Activated CD8-positive, alpha-beta memory T cell treated with anti-CD3 and anti-CD28 coated beads, Interleukin-2, amount 10 ng/mL, durations not matched to agents 7 days and 5 days (primary cell): ENCODE measurements around the gene ZSWIM9. TPM values are rescaled to one million over a fixed set of nuclear protein-coding genes. Genes with fewer than 3 reads are reported as not detected.

Experiments
- ATAC-seq: fragments of 150-1000 bp; cut with Tn5 transposase; one replicate; pipeline ENCODE4 v1.10.0; 2021; ENCODE audit warnings: moderate library complexity
- CTCF ChIA-PET: fragments of 350-600 bp; sonication (Branson Sonifier 250); formaldehyde crosslinking; loops from one replicate; lab custom pipeline; 2021; ENCODE audit warnings: antibody characterized with exemption; lab: Charles Lee
- DNase-seq: peaks from one replicate; pipeline ENCODE4 v3.0.0-alpha.2; 2020
- H3K27ac Mint-ChIP-seq: one replicate; pipeline ENCODE4 v1.8.0; 2021; ENCODE audit warnings: mild to moderate bottlenecking, mixed read lengths
- H3K27me3 Mint-ChIP-seq: one replicate; pipeline ENCODE4 v1.8.0; 2021; ENCODE audit warnings: mixed read lengths
- H3K36me3 Mint-ChIP-seq: one replicate; pipeline ENCODE4 v1.8.0; 2021; ENCODE audit warnings: mild to moderate bottlenecking, mixed read lengths
- H3K4me1 Mint-ChIP-seq: one replicate; pipeline ENCODE4 v1.8.0; 2021; ENCODE audit warnings: mixed read lengths
- H3K4me3 Mint-ChIP-seq: one replicate; pipeline ENCODE4 v1.8.0; 2021; ENCODE audit warnings: mild to moderate bottlenecking, moderate library complexity, mixed read lengths
- H3K9me3 Mint-ChIP-seq: one replicate; pipeline ENCODE4 v1.8.0; 2022; ENCODE audit warnings: low read depth, mixed read lengths
- total RNA-seq, 2 experiments: library from RNA; stranded (reverse); gene quantifications; one replicate each; pipeline ENCODE4 v1.2.3, GENCODE V29; 2021

ZSWIM9 gene
- total RNA-seq, 2 experiments from 2014 or later, result 12.3 to 13.1 TPM

DNA sequence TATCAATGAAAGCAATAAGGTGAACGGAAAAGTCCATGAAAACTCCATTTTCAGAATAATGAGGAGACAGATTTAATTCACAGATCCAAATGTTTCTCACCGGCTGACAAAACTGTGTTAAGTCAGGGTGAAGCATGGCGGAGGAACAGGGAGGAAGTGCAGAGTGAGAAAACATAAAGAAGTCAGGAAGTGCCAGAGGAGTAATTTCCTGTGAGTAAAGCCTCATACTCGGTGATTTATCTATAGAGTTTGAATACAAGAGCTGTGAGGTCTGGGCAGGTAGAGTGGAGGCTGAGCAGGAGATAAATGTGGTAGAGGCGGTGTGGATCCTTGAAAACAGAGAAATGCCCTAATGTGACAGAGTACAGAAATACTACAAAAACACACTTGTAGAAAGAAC, 73.8 kb downstream of the ZSWIM9 start:
- H3K27me3 Mint-ChIP-seq, result no peaks in the 10 kb centered on the region
- ATAC-seq (peak; percentile 85), DNase-seq (peak; percentile 60)
- CTCF ChIA-PET, result interaction anchor here (0.6 to 2.8 kb wide), 3 partner anchors 11 to 47 kb away, joined by 3 to 13 read pairs (median 4); partner anchors contain the start of gene CARD8
- peaks cover 65% of the 10 kb centered on the region for H3K36me3 Mint-ChIP-seq
- no peaks in the 10 kb centered on the region for H3K9me3 Mint-ChIP-seq
- H3K4me1 Mint-ChIP-seq, result peaks cover 59% of the 10 kb centered on the region
- peak overlapping the region; percentile 68 for H3K4me3 Mint-ChIP-seq
- H3K27ac Mint-ChIP-seq, result peak overlapping the region; percentile 85

DNA sequence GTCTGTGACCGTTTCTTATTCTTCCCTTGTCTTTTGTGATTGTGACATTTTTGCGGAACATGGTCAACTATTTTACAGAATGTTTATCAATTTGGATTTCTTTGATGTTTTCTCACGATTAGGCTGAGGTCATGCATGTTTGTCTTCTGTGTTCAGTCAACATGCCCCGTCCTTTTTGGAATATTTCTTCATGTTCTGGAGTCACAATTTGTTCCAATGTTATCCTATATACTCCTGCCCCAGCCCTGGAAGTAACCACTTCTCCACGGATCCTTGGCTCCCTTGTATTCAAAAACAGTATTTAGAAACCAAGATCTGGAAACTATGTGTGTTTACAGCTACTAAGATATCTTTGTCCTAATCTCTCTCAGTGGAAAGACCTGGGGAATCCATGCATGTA, 75.6 kb downstream of the ZSWIM9 start:
- ATAC-seq, result no peak
- Mint-ChIP-seq H3K27me3 (no peaks in the 10 kb centered on the region), H3K4me1 (peaks cover 63% of the 10 kb centered on the region), H3K27ac (peak overlapping the region; percentile 38), H3K9me3 (no peaks in the 10 kb centered on the region), H3K36me3 (peaks cover 63% of the 10 kb centered on the region), H3K4me3 (peak overlapping the region; percentile 35)
- CTCF ChIA-PET, result interaction anchor here (1.2 to 2.8 kb wide), 3 partner anchors 11 to 87 kb away, joined by 3 to 13 read pairs (median 3); no protein-coding TSS in a partner anchor
- no peak for DNase-seq

DNA sequence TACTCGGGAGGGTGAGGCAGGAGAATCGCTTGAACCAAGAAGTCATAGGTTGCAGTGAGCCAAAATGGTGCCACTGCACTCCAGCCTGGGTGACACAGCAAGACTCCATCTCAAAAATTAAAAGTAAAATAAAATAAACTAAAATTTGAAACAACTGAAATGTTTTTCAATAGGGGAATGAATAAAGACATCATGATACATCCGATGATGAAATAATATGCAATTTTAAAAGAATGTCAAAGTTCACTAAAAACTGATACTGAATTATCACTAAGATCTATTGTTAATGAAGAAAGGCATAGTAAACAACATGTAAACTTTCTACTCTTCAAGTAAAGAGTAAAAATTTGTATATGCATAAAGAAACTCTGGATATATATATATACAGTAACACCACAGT, 76.7 kb downstream of the ZSWIM9 start:
- peaks cover 61% of the 10 kb centered on the region for H3K36me3 Mint-ChIP-seq
- no peaks in the 10 kb centered on the region for H3K9me3 Mint-ChIP-seq
- peak overlapping the region; percentile 35 for H3K4me3 Mint-ChIP-seq
- no peak for ATAC-seq
- DNase-seq, result no peak
- H3K27me3 Mint-ChIP-seq, result no peaks in the 10 kb centered on the region
- peak overlapping the region; percentile 64 for H3K27ac Mint-ChIP-seq
- CTCF ChIA-PET, result no interaction called here
- peaks cover 65% of the 10 kb centered on the region for H3K4me1 Mint-ChIP-seq

Other genes starting within 250 kb of the ZSWIM9 start
- not detected for gene BSPH1, start 178.5 kb upstream of the ZSWIM9 start, total RNA-seq
- gene ELSPBP1, start 176.0 kb upstream of the ZSWIM9 start, total RNA-seq, result not detected
- not detected for gene CABP5, start 126.6 kb upstream of the ZSWIM9 start, total RNA-seq
- gene PLA2G4C, start 59.9 kb upstream of the ZSWIM9 start, total RNA-seq, result 1 to 10 TPM in 1 of 2 experiments, under 1 TPM in 1; 0.82 to 2.1 TPM
- gene LIG1, start 336 bp upstream of the ZSWIM9 start, total RNA-seq, result 100 to 1,000 TPM; 157 to 221 TPM
- gene CARD8, start 85.2 kb downstream of the ZSWIM9 start, total RNA-seq, result 100 to 1,000 TPM; 182 to 219 TPM
- gene ZNF114, start 99.4 kb downstream of the ZSWIM9 start, total RNA-seq, result under 1 TPM; 0.26 to 0.68 TPM
- 100 to 1,000 TPM; 291 to 294 TPM for gene EMP3, start 154.9 kb downstream of the ZSWIM9 start, total RNA-seq
- gene TMEM143, start 193.3 kb downstream of the ZSWIM9 start, total RNA-seq, result 10 to 100 TPM; 16.7 to 22.3 TPM
- not detected for gene SYNGR4, start 193.7 kb downstream of the ZSWIM9 start, total RNA-seq
- 10 to 100 TPM; 64.8 to 72.2 TPM for gene KDELR1, start 220.9 kb downstream of the ZSWIM9 start, total RNA-seq
- gene GRIN2D, start 223.0 kb downstream of the ZSWIM9 start, total RNA-seq, result under 1 TPM; 0.09 to 0.18 TPM